Esophagus squamous epithelium (tissue), 5 donors: Measurements from ENCODE around the gene SGCG. TPM values are rescaled to one million over a fixed set of nuclear protein-coding genes. Genes with fewer than 3 reads are reported as not detected.

Source experiments
- DNase-seq: peaks from one replicate; lab custom pipeline; 2025; lab: John Stamatoyannopoulos, UW
- H3K27ac ChIP-seq, 4 donors: fragments of 200-600 bp; sonication (generic); one replicate each; pipeline ENCODE4 v1.5.1; 2016 to 2019; ENCODE audit warnings: mild to moderate bottlenecking in 1 of 4
- H3K27me3 ChIP-seq, 4 donors: fragments of 200-600 bp; sonication (generic); 1 replicate in 3 of 4; 2 replicates in 1 of 4; pipeline versions ENCODE4 v1.5.1 to v1.6.0; 2017 to 2021; ENCODE audit warnings: antibody characterized with exemption in 1 of 4
- H3K36me3 ChIP-seq, 3 donors: fragments of 200-600 bp; sonication (generic); one replicate each; pipeline ENCODE4 v1.5.1; 2016 to 2019
- H3K4me1 ChIP-seq, 3 donors: fragments of 200-600 bp; sonication (generic); one replicate each; pipeline ENCODE4 v1.5.1; 2017 to 2019
- H3K4me3 ChIP-seq, 4 donors: fragments of 200-600 bp; sonication (generic); 1 replicate in 3 of 4; 2 replicates in 1 of 4; pipeline ENCODE4 v1.5.1; 2016 to 2019; ENCODE audit warnings: mild to moderate bottlenecking in 2 of 4, moderate library complexity in 1 of 4
- H3K9me3 ChIP-seq, 3 donors: fragments of 200-600 bp; sonication (generic); one replicate each; pipeline ENCODE4 v1.5.1; 2016 to 2019
- POLR2A ChIP-seq, 4 donors: fragments of 450-650 bp; IDR thresholded peaks; one replicate each; pipeline ENCODE4 v1.6.1; 2017; ENCODE audit warnings: antibody characterized with exemption in 4 of 4, mild to moderate bottlenecking in 4 of 4, moderate library complexity in 3 of 4
- WGBS, 2 donors: methylation state at CpG; one replicate each; pipeline ENCODE4 v1.1.5; 2018; 5-methylcytosine and 5-hydroxymethylcytosine counted together
- intact Hi-C: fragments of 100-400 bp; cut with DNase I; formaldehyde crosslinking; loops from one replicate; pipeline ENCODE4 v1.15.0; 2022
- total RNA-seq, 4 donors: library from RNA; depleted of rRNA; stranded (reverse); fragments of >200 nt; gene quantifications; one replicate each; pipeline ENCODE4 v1.1.0, GENCODE V29; 2016
- TF ChIP-seq, protein P1 (sequence below), 6 experiments: fragments of 450-650 bp in 4 of 6; fragments of 200-600 bp in 2 of 6; sonication (generic) in 2 of 6; IDR thresholded peaks; one replicate each; pipeline ENCODE4 v1.5.1; 2016 to 2019; ENCODE audit warnings: antibody characterized with exemption in 6 of 6, mild to moderate bottlenecking in 4 of 6, moderate library complexity in 4 of 6
- donor health status: DM: yes; HTN: yes; CAD: no.

The SGCG gene
- total RNA-seq, 4 donors from 2014 or later, result 0.57 TPM; not detected in 3

DNA sequence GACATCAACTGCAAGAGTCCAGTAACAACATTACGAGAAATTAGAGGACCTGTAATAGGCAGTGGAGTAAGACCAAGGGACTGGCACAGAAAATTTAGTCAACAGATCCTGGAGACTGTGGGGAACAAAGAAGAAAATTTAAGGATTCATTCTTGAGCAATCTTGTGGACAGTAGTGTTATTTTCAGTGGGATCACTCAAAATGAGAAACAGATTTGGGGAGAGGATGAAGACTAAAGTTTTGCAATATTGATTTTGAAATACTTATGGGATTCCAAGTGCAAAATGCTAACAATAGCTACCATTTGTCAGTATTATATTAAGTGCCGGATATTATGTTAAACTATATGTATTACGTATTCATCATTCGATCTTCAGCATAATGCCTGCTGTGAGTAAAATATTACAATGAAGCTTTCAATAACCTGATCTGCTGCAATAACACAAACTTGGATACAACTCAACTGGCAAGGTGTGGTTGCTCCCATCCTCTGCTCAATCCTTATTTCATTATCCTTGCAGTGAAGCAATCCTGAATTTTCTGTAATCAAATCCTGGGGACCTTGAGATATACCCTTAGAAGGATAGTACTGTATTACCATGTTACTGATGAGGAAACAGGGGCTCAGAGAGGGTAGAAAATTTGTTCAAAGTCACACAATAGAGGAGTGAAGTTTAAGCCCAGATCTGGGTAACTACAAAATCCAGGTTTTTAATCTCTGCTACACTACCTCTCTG is 168.6 kb downstream of the SGCG start:
- intact Hi-C loops, result no loop called here
- Histone ChIP-seq H3K27me3 (no peaks in the 10 kb centered on the region), H3K4me3 (no peak overlapping the region), H3K36me3 (peaks cover 0 to 58% (median 0%) of the 10 kb centered on the region in 3 donors), H3K9me3 (no peaks in the 10 kb centered on the region), H3K27ac (peak overlapping the region in 3 of 4 donors; percentile 27 to 51 (median 36)), H3K4me1 (peaks cover 0 to 20% (median 0%) of the 10 kb centered on the region in 3 donors)
- no peak for TF ChIP-seq POLR2A (IDR thresholded peaks at IDR 0.05)
- TF ChIP-seq, protein P1, sequence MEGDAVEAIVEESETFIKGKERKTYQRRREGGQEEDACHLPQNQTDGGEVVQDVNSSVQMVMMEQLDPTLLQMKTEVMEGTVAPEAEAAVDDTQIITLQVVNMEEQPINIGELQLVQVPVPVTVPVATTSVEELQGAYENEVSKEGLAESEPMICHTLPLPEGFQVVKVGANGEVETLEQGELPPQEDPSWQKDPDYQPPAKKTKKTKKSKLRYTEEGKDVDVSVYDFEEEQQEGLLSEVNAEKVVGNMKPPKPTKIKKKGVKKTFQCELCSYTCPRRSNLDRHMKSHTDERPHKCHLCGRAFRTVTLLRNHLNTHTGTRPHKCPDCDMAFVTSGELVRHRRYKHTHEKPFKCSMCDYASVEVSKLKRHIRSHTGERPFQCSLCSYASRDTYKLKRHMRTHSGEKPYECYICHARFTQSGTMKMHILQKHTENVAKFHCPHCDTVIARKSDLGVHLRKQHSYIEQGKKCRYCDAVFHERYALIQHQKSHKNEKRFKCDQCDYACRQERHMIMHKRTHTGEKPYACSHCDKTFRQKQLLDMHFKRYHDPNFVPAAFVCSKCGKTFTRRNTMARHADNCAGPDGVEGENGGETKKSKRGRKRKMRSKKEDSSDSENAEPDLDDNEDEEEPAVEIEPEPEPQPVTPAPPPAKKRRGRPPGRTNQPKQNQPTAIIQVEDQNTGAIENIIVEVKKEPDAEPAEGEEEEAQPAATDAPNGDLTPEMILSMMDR (IDR thresholded peaks at IDR 0.05), result no peak
- DNase-seq, result no peak
- WGBS, 2 donors, result 86 to 94% methylated on average over 4 of the region's 4 CpGs

DNA sequence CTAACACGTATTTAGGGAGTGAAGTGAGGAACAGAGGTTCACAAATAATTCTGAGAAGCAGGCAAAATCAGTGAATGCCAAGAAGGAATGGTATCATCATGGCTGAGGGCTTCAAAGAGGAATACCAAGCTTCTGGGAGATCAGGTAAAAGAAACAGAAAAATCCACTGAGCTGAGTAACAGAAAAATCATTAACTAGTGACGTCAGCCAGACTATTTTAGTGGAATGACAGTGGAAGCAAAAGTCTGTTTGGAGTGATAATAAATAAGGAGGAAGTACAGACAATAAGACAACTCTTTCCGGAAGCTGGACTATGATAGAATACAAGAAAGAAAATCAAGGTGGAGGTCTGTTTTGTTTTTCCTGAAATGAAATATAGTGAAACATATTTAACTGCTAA is 169.2 kb downstream of the SGCG start:
- H3K9me3 ChIP-seq, result no peaks in the 10 kb centered on the region
- peak overlapping the region in 2 of 4 donors; percentile 36 to 51 for H3K27ac ChIP-seq
- TF ChIP-seq, protein P1 (IDR thresholded peaks at IDR 0.05), result no peak
- no peak for TF ChIP-seq POLR2A (IDR thresholded peaks at IDR 0.05)
- no peak overlapping the region for H3K4me3 ChIP-seq
- WGBS, 2 donors, result 77 to 82% methylated on average over 3 of the region's 3 CpGs
- peaks cover 0 to 20% (median 0%) of the 10 kb centered on the region in 3 donors for H3K4me1 ChIP-seq
- intact Hi-C loops, result no loop called here
- no peak for DNase-seq
- no peaks in the 10 kb centered on the region for H3K27me3 ChIP-seq
- H3K36me3 ChIP-seq, result peaks cover 0 to 65% (median 0%) of the 10 kb centered on the region in 3 donors

DNA sequence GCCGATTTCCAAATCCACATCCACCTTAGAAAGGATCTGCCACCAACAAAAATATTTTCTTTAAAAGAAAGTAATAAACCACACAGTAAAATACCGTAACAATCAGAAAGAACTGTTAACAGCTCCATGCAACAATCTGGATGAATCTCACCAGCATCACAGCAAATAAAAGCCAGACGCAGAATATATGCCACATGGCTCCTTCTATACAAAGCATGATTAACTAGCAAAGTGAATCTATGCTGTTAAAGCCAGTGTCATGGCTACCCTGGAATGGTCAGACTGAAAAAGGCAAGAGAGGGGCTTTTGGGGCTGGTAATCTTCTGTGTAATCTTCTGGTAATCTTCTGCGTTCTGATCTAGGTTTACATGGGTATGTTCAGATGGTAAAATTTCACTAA is 171.4 kb downstream of the SGCG start:
- intact Hi-C loops, result no loop called here
- WGBS, 2 donors, result 64 to 83% methylated on average over 4 of the region's 4 CpGs
- H3K4me3 ChIP-seq, result no peak overlapping the region
- H3K36me3 ChIP-seq, result peaks cover 0 to 71% (median 4%) of the 10 kb centered on the region in 3 donors
- peaks cover 0 to 20% (median 0%) of the 10 kb centered on the region in 3 donors for H3K4me1 ChIP-seq
- no peak for DNase-seq
- TF ChIP-seq POLR2A (IDR thresholded peaks at IDR 0.05), result no peak
- TF ChIP-seq, protein P1 (IDR thresholded peaks at IDR 0.05), result no peak
- no peaks in the 10 kb centered on the region for H3K27me3 ChIP-seq
- H3K9me3 ChIP-seq, result no peaks in the 10 kb centered on the region
- no peak overlapping the region for H3K27ac ChIP-seq

DNA sequence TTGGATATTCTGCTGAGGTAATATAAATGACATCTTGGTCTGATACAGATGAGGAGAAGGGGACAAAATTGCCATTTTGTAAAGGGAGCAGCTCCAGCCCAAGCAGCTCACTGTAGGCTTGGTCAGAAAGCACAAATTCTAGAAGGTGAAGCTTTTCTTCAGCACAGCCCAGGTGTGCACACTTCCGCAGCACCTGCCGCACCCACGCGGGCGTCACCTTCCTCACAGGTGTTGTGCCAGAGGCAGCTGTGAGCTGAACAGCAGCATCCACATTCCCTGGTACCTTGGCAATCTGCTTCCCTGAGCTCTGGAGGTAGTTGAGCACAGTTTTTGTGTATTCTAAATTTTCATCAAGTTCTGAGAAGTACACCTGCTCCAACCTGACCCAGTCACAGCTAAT is 173.7 kb downstream of the SGCG start:
- H3K4me1 ChIP-seq, result peaks cover 0 to 7% (median 0%) of the 10 kb centered on the region in 3 donors
- no peak overlapping the region for H3K27ac ChIP-seq
- WGBS, 2 donors, result 83 to 93% methylated on average over 3 to 5 of the region's 5 CpGs
- intact Hi-C loops, result no loop called here
- no peak for DNase-seq
- TF ChIP-seq, protein P1 (IDR thresholded peaks at IDR 0.05), result no peak
- no peak for TF ChIP-seq POLR2A (IDR thresholded peaks at IDR 0.05)
- H3K9me3 ChIP-seq, result no peaks in the 10 kb centered on the region
- H3K4me3 ChIP-seq, result no peak overlapping the region
- peaks cover 0 to 76% (median 4%) of the 10 kb centered on the region in 3 donors for H3K36me3 ChIP-seq
- no peaks in the 10 kb centered on the region for H3K27me3 ChIP-seq

DNA sequence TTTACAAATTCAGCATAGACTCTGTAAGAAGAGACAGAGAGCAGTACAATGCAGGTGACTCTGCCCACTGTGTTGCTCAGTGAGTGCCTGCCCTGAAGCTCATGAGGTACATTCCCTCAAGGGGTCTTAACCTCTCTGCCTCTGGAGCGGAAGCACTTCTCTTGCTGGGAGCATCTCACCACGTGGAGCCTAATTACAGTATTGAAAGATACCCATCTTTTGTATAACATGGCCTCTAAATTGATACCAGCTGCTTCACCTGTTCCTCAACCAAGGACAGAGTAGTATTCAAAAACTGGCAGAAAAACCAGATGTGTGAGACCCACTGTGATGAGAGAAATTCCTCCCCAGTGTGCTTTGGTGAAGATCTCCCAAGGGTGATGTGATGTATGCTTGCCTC is 175.6 kb downstream of the SGCG start:
- intact Hi-C loops, result no loop called here
- H3K27ac ChIP-seq, result no peak overlapping the region
- no peak for DNase-seq
- no peaks in the 10 kb centered on the region for H3K9me3 ChIP-seq
- no peaks in the 10 kb centered on the region for H3K27me3 ChIP-seq
- peaks cover 0 to 80% (median 4%) of the 10 kb centered on the region in 3 donors for H3K36me3 ChIP-seq
- H3K4me1 ChIP-seq, result no peaks in the 10 kb centered on the region
- H3K4me3 ChIP-seq, result no peak overlapping the region
- 86 to 93% methylated on average over 1 to 2 of the region's 2 CpGs for WGBS, 2 donors
- no peak for TF ChIP-seq POLR2A (IDR thresholded peaks at IDR 0.05)
- TF ChIP-seq, protein P1 (IDR thresholded peaks at IDR 0.05), result no peak
